HG03558 (cell line): ENCODE results near the gene NLGN1.
"Not testable (repeated sequence)": the region's sequence is repeated elsewhere in the genome, so short reads cannot be mapped to it uniquely, and the experiment has no call there.

Experiments
- ATAC-seq: cut with Tn5 transposase; IDR thresholded peaks from one replicate; pipeline ENCODE4 v1.9.1; 2021; ENCODE audit warnings: moderate number of reproducible peaks; ENCODE audit not compliant: unreplicated experiment; ENCODE audit errors: extremely low read depth

Gene NLGN1

DNA sequence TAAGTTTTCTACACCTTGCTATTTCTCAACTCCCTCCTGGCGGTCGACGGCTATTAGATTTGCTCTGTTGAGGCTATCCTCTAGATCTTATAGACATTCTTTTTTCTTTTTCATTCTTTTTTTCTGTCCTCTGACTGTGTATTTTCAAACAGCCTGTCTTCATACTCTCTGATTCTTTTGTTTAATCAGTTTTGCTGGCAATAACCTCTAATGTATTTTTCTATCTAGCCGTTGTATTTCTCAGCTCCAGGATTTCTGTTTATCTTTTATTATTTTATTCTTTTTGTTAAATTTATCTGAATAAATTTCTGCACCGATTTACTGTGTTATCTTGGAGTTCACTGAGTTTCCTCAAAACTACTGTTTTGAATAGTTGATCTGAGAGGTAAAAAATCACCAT is 31.5 kb downstream of the NLGN1 start:
- no peak for ATAC-seq

DNA sequence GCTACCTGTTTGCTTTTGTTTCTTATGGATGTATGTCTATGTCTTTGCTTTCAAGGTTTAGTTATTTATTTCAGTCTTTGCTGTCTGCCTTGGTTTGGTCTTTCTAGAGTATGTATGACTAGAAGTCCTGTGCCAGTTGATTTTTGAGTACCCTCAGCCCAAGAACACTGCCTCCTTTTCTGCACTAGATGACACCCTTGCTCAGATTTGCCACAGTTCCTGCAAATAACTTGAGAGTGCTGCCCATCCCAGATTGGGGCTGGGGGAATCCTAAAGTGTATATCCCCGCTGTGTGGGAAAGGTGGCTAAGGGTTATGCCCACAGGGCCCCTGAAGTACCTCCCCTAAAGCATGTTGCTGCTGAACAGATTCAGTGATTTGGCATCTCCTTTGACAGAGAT is 32.0 kb downstream of the NLGN1 start:
- ATAC-seq, result no peak

DNA sequence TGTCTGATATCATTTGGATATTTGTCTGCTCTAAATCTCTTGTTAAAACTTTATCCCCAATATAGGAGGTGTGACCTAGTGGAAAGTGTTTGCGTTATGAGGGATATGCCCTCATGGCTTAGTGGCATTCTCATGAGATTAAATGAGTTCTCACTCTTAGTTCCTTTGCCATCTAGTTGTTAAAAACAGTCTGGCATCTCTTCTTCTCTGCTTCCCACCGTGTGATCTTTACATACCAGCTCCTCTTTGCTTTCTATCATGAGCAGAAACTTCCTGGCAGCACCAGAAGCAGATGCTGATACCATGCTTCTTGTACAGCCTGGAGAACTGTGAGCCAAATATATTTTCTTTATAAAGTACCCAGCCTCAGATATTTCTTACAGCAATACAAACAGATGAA is 33.0 kb downstream of the NLGN1 start:
- ATAC-seq, result no peak

DNA sequence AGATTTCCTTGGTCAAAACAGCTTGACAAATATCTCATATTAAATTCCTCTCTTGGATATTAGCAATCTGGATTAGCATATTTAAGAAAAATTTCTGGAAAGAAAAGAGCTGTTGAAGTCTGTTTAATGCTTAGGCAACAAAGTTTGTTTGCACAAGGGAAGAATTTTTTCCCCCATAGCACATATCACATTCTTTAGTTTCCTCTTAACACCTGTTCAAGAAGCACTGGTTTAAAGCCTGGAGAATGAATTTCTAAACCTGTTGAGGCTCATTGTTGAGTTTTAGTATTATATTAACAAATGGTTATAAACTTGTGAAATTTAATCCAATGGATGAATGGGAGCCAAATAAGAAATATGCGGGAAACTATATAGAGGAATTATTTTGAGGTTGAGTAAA is 41.5 kb downstream of the NLGN1 start:
- ATAC-seq, result no peak

DNA sequence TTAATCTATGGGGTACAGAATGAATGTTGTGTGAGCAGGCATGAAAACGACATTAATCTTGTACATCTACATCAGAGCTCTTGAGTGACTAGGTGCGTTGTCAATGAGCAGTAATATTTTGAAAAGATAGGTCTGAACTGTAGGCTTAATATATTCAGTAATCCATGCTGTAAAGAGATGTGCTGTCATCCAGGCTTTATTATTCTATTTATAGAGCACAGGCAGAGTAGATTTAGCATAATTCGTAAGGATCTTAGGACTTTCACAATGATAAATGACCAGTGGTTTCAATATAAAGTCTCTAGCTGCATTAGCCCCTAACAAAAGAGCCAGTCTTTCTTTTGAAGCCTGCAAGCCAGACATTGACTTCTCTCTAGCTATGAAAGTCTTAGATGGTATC is 43.0 kb downstream of the NLGN1 start:
- no peak for ATAC-seq

DNA sequence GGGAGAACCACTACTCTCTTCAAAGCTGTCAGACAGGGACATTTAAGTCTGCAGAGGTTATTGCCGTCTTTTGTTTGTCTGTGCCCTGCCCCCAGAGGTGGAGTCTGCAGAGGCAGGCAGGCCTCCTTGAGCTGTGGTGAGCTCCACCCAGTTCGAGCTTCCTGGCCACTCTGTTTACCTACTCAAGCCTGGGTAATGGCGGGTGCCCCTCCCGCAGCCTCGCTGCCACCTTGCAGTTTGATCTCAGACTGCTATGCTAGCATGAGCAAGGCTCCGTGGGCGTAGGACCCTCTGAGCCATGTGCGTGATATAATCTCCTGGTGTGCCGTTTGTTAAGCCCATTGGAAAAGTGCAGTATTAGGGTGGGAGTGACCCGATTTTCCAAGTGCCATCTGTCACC is 54.0 kb downstream of the NLGN1 start:
- ATAC-seq, result not testable (repeated sequence)

DNA sequence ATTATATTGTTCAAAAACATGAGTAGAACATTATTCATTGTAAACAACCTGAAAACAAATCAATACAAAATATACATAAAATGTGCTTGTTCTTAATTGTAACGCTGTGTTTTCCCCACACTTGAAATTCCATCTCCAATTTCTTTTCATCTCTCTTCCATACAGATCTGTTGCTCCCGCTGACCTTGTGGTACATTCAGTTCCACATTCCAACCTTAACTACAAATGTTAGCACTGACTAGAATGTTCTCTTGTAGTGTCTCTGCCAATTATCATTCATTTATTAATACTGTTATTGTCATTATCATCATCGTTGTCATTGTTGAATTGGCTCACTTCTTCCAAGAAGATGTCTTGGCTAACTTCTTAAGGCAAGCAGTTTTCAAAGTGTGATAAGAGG is 65.7 kb downstream of the NLGN1 start:
- ATAC-seq, result no peak

DNA sequence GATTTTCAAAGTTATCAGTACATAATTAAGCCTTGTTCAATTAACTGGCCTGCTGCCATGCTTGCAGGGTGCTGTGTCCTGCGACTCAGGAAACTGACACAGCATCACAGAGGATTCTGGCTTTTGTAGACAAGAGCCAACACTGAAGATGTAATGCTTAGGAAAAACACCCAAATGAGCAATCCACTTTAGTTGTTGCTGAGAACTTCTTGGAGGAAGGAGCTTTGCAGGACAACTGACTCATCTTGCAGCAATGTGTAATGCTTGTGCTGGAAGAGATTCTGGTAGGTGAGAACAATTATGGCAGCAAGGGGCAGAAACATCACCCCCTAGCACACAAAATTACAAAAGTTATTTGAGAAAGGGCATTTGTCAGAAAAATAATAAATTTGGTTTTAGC is 67.6 kb downstream of the NLGN1 start:
- no peak for ATAC-seq

DNA sequence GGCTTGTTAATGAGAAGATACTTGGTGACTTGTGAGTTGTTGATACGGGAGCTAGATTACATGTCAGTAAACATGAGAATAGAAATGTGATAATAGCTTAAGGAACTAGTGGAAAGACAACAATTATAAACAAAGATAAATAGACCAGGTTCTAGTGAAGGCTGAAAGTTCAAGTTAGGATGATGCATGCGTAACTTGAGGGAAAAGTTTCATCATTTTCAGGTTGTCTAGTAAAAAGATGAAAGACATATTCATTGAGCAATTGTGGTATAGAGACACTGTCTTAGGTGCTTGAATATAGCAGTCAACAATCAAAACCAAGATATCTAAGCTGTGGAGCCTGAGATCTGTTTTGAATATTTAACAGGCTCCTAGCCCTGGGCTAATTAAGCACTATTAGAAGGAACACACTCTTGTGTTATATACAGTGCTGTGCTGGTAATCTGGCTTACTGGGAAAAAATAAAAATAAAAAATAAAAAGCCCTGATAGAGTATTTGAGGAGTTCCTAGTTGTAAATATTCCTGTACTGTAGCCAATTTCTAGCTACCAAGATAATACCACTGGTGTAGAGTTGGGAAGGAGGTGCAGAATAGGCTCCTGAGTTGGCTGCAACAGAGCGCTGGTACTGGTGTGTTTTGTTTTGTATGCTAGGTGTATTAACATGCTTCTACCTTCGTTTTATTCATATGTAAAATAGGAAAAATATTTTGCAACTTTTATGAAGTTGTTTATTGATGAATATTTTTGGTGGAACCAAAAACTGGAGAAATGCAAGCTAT is 68.5 kb downstream of the NLGN1 start:
- ATAC-seq, result no peak

DNA sequence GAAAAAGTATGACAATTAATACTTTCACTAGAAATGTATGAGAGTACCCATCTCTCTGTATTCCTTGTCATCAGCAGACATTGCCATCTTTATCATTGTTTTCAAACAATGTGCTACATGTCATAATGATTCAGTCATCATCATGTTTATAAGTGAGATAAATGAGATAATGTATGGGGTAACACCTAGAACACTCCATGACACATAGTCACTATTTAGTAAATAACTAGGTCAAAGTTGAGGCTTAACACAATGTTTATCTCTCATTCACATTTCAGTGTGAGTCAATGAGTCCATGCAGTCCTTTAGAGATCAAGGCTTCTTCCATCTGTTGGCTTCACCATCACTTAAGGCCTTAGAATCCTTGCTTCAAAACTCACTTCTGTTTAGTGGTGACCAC is 70.0 kb downstream of the NLGN1 start:
- no peak for ATAC-seq

DNA sequence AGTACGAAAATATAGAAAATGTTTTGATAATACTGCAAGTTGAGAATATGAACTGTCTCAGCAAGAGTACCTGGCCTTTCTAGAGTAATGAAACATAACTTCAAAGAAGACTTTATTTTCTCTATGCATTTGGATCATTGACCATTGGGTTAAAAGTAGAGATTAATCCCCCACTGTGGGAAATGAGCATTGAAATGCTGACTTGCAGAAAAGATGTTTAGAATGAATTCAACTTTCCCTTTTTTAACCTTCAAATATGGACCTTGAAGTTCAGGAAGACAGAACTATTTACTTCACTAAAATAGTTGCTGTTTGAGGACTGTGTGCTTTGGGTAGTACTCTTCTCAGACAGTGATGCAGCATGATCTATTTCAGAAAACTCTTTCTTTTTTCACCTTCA is 75.7 kb downstream of the NLGN1 start:
- no peak for ATAC-seq

DNA sequence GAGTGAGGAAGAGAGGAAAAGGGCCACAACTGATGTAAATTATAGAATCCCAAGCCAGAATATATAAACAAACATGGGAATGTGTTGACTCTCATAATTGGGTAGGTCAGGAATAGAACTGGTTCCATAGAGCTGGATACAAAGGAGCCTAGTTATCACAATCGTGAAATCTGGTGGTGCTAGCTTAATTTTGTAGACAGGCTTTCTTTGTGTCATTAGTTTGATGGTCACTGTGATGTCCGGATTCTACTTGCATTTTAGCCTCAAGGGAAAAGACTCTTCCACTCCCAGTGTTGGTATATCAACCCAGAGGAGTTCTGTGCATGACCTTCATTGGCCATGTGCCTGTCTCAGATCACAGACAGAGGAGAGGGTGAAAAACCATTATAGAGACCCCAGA is 81.8 kb downstream of the NLGN1 start:
- ATAC-seq, result no peak

DNA sequence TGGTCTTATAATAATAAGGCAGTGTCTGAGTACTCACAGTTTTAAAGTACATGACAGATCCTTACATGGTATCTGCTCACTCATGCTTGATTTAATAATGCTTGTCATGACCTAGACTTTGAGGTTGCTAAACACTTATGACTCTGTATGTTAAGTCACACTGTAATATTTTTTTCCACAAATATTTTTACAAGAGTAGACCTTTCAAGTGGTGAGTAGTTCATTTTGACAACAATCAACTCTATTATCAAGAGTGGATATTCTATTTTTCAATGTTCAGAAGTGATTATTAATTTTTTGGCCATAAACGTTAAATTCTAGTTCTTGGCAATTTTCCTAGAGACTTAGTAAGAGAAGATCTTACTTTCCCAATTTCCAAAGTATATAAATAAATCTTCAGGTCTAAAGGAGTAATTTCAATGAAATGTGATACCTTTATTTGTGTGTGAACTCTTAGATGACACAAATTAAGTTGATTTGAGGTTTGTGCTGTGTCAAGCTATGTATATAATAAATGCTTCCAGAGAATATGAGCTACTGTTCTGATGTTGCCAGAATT is 104.5 kb downstream of the NLGN1 start:
- ATAC-seq, result no peak

DNA sequence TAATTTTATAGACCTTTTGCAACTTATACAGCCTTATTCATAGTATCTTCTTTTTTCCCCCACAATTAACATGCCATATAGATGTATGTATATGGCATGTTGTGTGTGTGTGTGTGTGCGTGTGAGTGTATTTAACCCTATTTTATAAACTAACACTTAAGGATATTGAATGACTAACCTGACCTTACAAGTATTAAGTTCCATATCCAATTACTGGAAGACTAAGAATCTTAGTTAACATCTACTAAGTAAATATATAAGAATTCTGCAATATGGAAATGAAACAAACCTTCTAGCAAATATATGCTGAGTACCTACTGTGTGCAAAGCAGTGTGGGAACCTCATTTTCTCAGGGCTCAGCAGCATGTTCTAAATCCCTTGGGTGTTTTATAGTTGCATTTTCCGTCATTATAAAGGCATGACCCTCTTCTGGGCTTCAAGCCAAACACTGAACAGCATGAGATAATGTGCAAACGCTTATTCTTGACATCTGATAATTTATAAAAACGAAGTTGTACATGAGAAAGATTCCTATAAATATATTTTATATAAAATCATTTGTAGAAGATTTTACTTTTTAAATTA is 105.5 kb downstream of the NLGN1 start:
- ATAC-seq, result no peak

DNA sequence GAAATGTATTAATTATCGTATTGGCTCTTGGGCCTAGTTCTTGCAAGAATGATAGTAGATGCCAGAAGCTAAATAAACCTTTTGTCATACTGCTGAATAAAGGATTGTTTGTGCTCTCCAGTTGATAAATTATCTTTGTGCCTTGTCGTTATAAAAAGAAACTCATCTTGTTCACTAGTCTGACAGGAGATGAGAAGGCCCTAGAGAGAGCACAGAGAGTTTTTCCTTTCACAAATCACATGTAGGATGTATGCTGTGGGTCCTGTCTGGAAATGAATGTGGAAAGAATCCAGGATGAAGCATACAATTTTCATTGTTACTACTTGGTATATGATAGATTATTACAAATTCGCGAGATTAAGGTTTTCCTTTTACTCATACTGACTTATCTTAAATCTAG is 113.0 kb downstream of the NLGN1 start:
- ATAC-seq, result no peak

DNA sequence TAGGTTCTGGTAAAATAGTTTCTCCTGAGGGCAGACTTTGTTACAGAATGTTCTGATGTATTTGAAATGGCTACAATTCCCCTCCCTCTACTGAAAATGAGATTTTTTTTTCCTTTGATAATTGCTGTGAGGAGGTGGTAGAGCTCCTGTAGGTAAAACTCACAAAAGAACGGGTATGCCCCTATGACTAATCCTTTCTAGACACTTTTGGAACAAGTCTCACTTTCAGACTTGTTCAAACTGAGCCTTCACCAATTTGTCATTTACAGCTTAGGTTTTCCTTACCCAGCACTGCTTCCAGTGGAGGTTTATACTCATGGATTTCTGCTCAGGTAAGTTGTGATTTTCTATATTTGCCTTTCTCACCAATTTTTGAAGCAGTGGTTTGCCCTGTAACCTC is 115.6 kb downstream of the NLGN1 start:
- ATAC-seq, result peak; percentile 85

DNA sequence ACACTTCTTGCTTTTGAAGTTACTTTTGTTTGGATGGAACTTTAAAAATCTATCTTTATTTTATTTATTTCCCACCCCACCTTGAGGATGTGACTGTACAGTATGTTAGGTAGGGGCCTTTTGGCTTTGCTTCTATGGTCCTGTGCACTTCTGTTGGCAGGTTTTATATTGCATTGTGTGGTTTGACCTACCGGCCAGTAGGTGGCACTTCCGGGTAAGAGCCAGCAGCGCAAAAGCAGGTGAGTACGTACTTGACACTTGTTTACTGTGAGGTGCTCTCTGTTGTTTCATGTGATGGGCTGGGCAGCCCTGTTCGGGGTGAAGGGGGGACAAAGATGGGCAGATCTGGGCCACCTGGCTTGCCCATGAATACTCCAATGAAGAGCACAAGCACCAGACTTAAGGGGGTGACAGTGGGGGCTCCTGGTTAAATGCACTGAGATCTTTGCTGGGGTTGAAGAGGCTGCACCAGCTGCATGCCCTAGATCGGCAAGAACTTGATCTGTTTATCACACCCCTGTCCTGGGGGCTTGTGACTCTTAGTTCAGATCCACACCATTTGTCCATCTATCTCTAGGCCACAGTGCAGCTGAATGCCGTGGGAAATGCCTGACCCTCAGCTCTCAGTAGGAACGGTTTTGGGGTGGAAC is 131.6 kb downstream of the NLGN1 start:
- peak; percentile 93 for ATAC-seq

DNA sequence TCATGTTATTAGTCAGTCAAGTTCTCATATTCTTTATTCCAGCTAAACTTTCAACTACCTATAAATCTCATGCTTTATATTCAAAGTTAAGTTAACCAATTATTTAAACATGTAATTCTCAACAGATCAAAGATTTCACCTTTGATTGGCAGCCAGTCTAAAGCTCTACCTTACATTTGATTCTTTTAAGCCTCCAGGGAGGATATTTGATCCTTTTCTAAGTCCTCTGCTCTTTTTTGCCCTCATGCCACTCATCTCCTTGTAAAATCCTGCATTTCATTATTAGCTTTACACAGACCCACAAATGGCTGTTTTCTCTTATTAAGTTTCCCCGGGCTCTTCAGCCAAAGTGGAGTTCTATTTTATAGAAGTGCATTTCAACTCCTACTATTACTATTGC is 134.1 kb downstream of the NLGN1 start:
- no peak for ATAC-seq

DNA sequence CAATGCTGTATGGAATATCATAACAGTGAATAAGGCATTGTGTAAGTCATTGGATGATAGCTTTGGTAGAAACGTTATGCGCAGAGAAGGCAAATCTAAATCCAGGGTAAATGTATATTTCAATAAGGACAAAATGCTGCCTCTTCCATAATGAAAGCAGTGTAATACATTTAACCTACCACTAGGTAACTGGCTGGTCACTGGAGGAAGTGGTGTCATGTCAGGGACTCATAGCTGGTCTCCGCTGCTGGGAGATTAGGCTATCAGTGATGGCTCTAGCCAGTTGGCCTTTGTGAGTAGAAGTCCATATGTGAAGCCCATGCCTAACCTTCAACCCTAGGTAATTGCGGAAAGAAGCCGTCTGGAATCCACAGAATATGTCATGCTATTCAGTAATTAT is 140.9 kb downstream of the NLGN1 start:
- ATAC-seq, result no peak

DNA sequence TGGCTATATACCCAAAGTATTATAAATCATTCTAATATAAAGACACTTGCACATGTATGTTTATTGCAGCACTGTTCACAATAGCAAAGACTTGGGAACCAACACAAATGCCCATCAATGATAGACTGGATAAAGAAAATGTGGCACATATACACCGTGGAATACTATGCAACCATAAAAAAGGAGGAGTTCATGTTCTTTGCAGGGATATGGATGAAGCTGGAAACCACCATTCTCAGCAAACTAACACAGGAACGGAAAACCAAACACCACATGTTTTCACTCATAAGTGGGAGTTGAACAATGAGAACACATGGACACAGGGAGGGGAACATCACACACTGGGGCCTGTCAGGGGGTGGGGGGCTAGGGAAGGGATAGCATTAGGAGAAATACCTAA is 148.0 kb downstream of the NLGN1 start:
- ATAC-seq, result not testable (repeated sequence)

DNA sequence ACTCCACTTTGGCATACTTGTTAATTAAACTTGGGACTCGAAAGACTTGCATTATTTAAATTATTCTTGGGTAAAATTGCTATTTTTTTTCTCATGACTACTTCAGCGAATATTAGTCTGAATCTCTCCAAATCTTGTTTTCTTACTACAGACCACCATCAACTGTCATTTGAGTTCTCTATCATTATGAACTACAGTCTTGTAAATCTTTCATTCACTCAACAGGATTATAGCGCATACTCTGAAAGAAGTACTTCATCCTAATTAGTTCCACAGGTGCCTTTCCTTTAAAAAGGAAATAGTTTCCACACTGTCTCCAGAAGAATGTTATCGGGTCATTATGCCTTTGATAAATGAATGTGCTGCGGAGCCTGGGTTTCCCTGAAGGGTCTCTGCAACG is 149.5 kb downstream of the NLGN1 start:
- ATAC-seq, result no peak
